Lower leg skin (tissue), 3 donors: ENCODE measurements around the gene ICAM5.

ENCODE experiments used
- CTCF ChIP-seq, 3 donors: fragments of 450-650 bp; IDR thresholded peaks; one replicate each; pipeline ENCODE4 v1.5.1; 2016; ENCODE audit warnings: antibody characterized with exemption in 3 of 3, mild to moderate bottlenecking in 3 of 3, moderate library complexity in 2 of 3
- POLR2A ChIP-seq, 2 donors: fragments of 450-650 bp; IDR thresholded peaks; one replicate each; pipeline ENCODE4 v1.6.1; 2016 to 2017; ENCODE audit warnings: antibody characterized with exemption in 2 of 2, mild to moderate bottlenecking in 1 of 2, moderate library complexity in 1 of 2

- no peak for TF ChIP-seq POLR2A (IDR thresholded peaks at IDR 0.05)
- no peak for TF ChIP-seq CTCF (IDR thresholded peaks at IDR 0.05)
Observed at GRCh38 chr19:10315335-10316214, 25.8 kb downstream of the ICAM5 start, which contains the start of gene FDX2.
